WERI-Rb-1 (cell line): Measurements from ENCODE around the gene GPR158.

Experiments
- DNase-seq: peaks from one replicate; pipeline ENCODE4 v3.0.0-alpha.2; 2020
- H3K27ac ChIP-seq: fragments of 250-450 bp; sonication (Bioruptor Pico); 2 replicates; pipeline ENCODE4 v1.5.1; 2020; ENCODE audit warnings: mild to moderate bottlenecking, moderate library complexity
- H3K27me3 ChIP-seq: fragments of 250-450 bp; sonication (Bioruptor Pico); 2 replicates; pipeline ENCODE4 v1.5.1; 2021; ENCODE audit warnings: mild to moderate bottlenecking, low read depth, moderate library complexity; ENCODE audit not compliant: insufficient read depth, severe bottlenecking
- H3K36me3 ChIP-seq: fragments of 250-450 bp; sonication (Bioruptor Pico); 2 replicates; pipeline ENCODE4 v1.5.1; 2020; ENCODE audit warnings: mild to moderate bottlenecking, moderate library complexity
- H3K4me3 ChIP-seq: 2 replicates; pipeline ENCODE4 v1.5.1; 2011; ENCODE audit warnings: low read depth, mild to moderate bottlenecking, control low read depth, low read length
- H3K9me3 ChIP-seq: fragments of 250-450 bp; sonication (Bioruptor Pico); 2 replicates; pipeline ENCODE4 v1.5.1; 2021; ENCODE audit warnings: mild to moderate bottlenecking, moderate library complexity; ENCODE audit not compliant: severe bottlenecking
- CTCF ChIP-seq: IDR thresholded peaks from 2 replicates; pipeline ENCODE4 v1.5.1; 2011; ENCODE audit warnings: low read depth, mild to moderate bottlenecking, control low read depth, inconsistent platforms, low read length

Gene GPR158

GRCh38 chr10:25417611-25418010 is 242.8 kb downstream of the GPR158 start:
- TF ChIP-seq CTCF: no peak
- Histone ChIP-seq H3K27ac (no peak overlapping the region), H3K9me3 (no peaks in the 10 kb centered on the region), H3K27me3 (no peaks in the 10 kb centered on the region), H3K4me3 (no peak overlapping the region), H3K36me3 (no peaks in the 10 kb centered on the region)
- DNase-seq: no peak

GRCh38 chr10:25425776-25426175 is 251.0 kb downstream of the GPR158 start:
- H3K4me3 ChIP-seq: no peak overlapping the region
- no peak overlapping the region for H3K27ac ChIP-seq
- no peaks in the 10 kb centered on the region for H3K27me3 ChIP-seq
- H3K36me3 ChIP-seq: no peaks in the 10 kb centered on the region
- TF ChIP-seq CTCF: no peak
- DNase-seq: no peak
- no peaks in the 10 kb centered on the region for H3K9me3 ChIP-seq

- no peak for TF ChIP-seq CTCF
- no peak for DNase-seq
- H3K27ac ChIP-seq: no peak overlapping the region
- H3K36me3 ChIP-seq: no peaks in the 10 kb centered on the region
- no peaks in the 10 kb centered on the region for H3K9me3 ChIP-seq
- H3K4me3 ChIP-seq: no peak overlapping the region
- H3K27me3 ChIP-seq: no peaks in the 10 kb centered on the region
These were observed 261.6 kb downstream of the GPR158 start for GRCh38 chr10:25436431-25436830.

- DNase-seq: no peak
- Histone ChIP-seq H3K27ac (no peak overlapping the region), H3K36me3 (no peaks in the 10 kb centered on the region), H3K4me3 (no peak overlapping the region), H3K27me3 (no peaks in the 10 kb centered on the region), H3K9me3 (no peaks in the 10 kb centered on the region)
- no peak for TF ChIP-seq CTCF
These were observed 266.5 kb downstream of the GPR158 start for GRCh38 chr10:25441270-25441669.

- H3K27me3 ChIP-seq: no peaks in the 10 kb centered on the region
- H3K4me3 ChIP-seq: no peak overlapping the region
- no peaks in the 10 kb centered on the region for H3K9me3 ChIP-seq
- no peak for TF ChIP-seq CTCF
- H3K27ac ChIP-seq: no peak overlapping the region
- H3K36me3 ChIP-seq: no peaks in the 10 kb centered on the region
- DNase-seq: no peak
These were observed 269.5 kb downstream of the GPR158 start for GRCh38 chr10:25444266-25444665.

- no peak for DNase-seq
- Histone ChIP-seq H3K9me3 (no peaks in the 10 kb centered on the region), H3K4me3 (no peak overlapping the region), H3K27me3 (no peaks in the 10 kb centered on the region), H3K27ac (no peak overlapping the region), H3K36me3 (no peaks in the 10 kb centered on the region)
- TF ChIP-seq CTCF: no peak
These were observed 276.6 kb downstream of the GPR158 start for GRCh38 chr10:25451401-25451800.
